HG02884 (cell line): ENCODE measurements around the gene CAMTA1.

Experiments used
- ATAC-seq: cut with Tn5 transposase; IDR thresholded peaks from one replicate; pipeline ENCODE4 v1.9.1; 2021; ENCODE audit warnings: mild to moderate bottlenecking, moderate library complexity; ENCODE audit not compliant: unreplicated experiment

CAMTA1 gene

GRCh38 chr1:7052701-7053100 lies 267.4 kb downstream of the CAMTA1 start:
- ATAC-seq: no peak

- no peak for ATAC-seq
Observed at GRCh38 chr1:7060745-7061144, 275.5 kb downstream of the CAMTA1 start.

GRCh38 chr1:7062346-7063061 lies 277.2 kb downstream of the CAMTA1 start:
- no peak for ATAC-seq

GRCh38 chr1:7063981-7064380 lies 278.7 kb downstream of the CAMTA1 start:
- ATAC-seq: no peak

- no peak for ATAC-seq
Observed at GRCh38 chr1:7068552-7068951, 283.3 kb downstream of the CAMTA1 start.

GRCh38 chr1:7069931-7070330 lies 284.7 kb downstream of the CAMTA1 start:
- ATAC-seq: no peak

- ATAC-seq: no peak
Observed at GRCh38 chr1:7070389-7071029, 285.3 kb downstream of the CAMTA1 start.

GRCh38 chr1:7076117-7076516 lies 290.9 kb downstream of the CAMTA1 start:
- ATAC-seq: no peak

GRCh38 chr1:7076572-7076971 lies 291.3 kb downstream of the CAMTA1 start:
- ATAC-seq: no peak

- no peak for ATAC-seq
Observed at GRCh38 chr1:7077136-7077535, 291.9 kb downstream of the CAMTA1 start.

- no peak for ATAC-seq
Observed at GRCh38 chr1:7077970-7078369, 292.7 kb downstream of the CAMTA1 start.

GRCh38 chr1:7079637-7080036 lies 294.4 kb downstream of the CAMTA1 start:
- no peak for ATAC-seq

- ATAC-seq: no peak
Observed at GRCh38 chr1:7084232-7084894, 299.1 kb downstream of the CAMTA1 start.

- ATAC-seq: no peak
Observed at GRCh38 chr1:7085521-7085920, 300.3 kb downstream of the CAMTA1 start.

GRCh38 chr1:7086106-7086505 lies 300.9 kb downstream of the CAMTA1 start:
- no peak for ATAC-seq

- no peak for ATAC-seq
Observed at GRCh38 chr1:7087888-7088287, 302.6 kb downstream of the CAMTA1 start.

GRCh38 chr1:7089497-7089896 lies 304.2 kb downstream of the CAMTA1 start:
- no peak for ATAC-seq

GRCh38 chr1:7093297-7093696 lies 308.0 kb downstream of the CAMTA1 start:
- ATAC-seq: no peak

GRCh38 chr1:7094086-7094485 lies 308.8 kb downstream of the CAMTA1 start:
- no peak for ATAC-seq

- no peak for ATAC-seq
Observed at GRCh38 chr1:7094509-7094908, 309.3 kb downstream of the CAMTA1 start.

GRCh38 chr1:7095343-7095964 lies 310.2 kb downstream of the CAMTA1 start:
- ATAC-seq: no peak
